ENCODE measurements around the gene MCRIP1. TPM values are rescaled to one million over a fixed set of nuclear protein-coding genes. Genes with fewer than 3 reads are reported as not detected.
A peak's percentile ranks its signal among the peaks of the same experiment; 100 is the strongest.

Gene MCRIP1
- total RNA-seq (96.2 TPM), polyA plus RNA-seq (120 TPM)
- long read RNA-seq, donor 1, partial matches to known transcripts = 0 of 2 reads
- long read RNA-seq, donor 1, other reads (novel, unspliced or antisense) = 0 of 2 reads
- long read RNA-seq, donor 2, transcript MCRIP1-203 (6 exons, 925 nt) = minor isoform, 19 of 98 reads
- long read RNA-seq, donor 2, transcript MCRIP1-201 (5 exons, 1,209 nt) = major isoform, 50 of 98 reads
- long read RNA-seq, donor 2, transcript MCRIP1-207 (4 exons, 2,775 nt) = minor isoform, 10 of 98 reads
- long read RNA-seq, donor 2, partial matches to known transcripts = 6 of 98 reads
- long read RNA-seq, donor 2, other reads (novel, unspliced or antisense) = 0 of 98 reads
- long read RNA-seq, donor 3, transcript MCRIP1-207 (4 exons, 2,775 nt) = minor isoform, 8 of 86 reads
- long read RNA-seq, donor 3, transcript MCRIP1-211 (3 exons, 751 nt) = minor isoform, 8 of 86 reads
- long read RNA-seq, donor 3, transcript MCRIP1-203 (6 exons, 925 nt) = minor isoform, 11 of 86 reads
- long read RNA-seq, donor 3, transcript MCRIP1-201 (5 exons, 1,209 nt) = major isoform, 45 of 86 reads
- long read RNA-seq, donor 3, partial matches to known transcripts = 5 of 86 reads
- long read RNA-seq, donor 3, other reads (novel, unspliced or antisense) = 0 of 86 reads
- long read RNA-seq, donor 4, transcript MCRIP1-207 (4 exons, 2,775 nt) = minor isoform, 6 of 27 reads
- long read RNA-seq, donor 4, transcript MCRIP1-201 (5 exons, 1,209 nt) = major isoform, 13 of 27 reads
- long read RNA-seq, donor 4, partial matches to known transcripts = 0 of 27 reads
- long read RNA-seq, donor 4, other reads (novel, unspliced or antisense) = 0 of 27 reads
- long read RNA-seq, donor 5, transcript MCRIP1-207 (4 exons, 2,775 nt) = minor isoform, 10 of 80 reads
- long read RNA-seq, donor 5, transcript MCRIP1-210 (4 exons, 577 nt) = minor isoform, 6 of 80 reads
- long read RNA-seq, donor 5, transcript MCRIP1-201 (5 exons, 1,209 nt) = major isoform, 49 of 80 reads
- long read RNA-seq, donor 5, transcript MCRIP1-203 (6 exons, 925 nt) = minor isoform, 11 of 80 reads
- long read RNA-seq, donor 5, partial matches to known transcripts = 0 of 80 reads
- long read RNA-seq, donor 5, other reads (novel, unspliced or antisense) = 0 of 80 reads
- long read RNA-seq, donor 6, transcript MCRIP1-201 (5 exons, 1,209 nt) = major isoform, 33 of 65 reads
- long read RNA-seq, donor 6, transcript MCRIP1-203 (6 exons, 925 nt) = minor isoform, 19 of 65 reads
- long read RNA-seq, donor 6, transcript MCRIP1-207 (4 exons, 2,775 nt) = minor isoform, 6 of 65 reads
- long read RNA-seq, donor 6, partial matches to known transcripts = 0 of 65 reads
- long read RNA-seq, donor 6, other reads (novel, unspliced or antisense) = 0 of 65 reads
- long read RNA-seq, donor 7, transcript MCRIP1-201 (5 exons, 1,209 nt) = major isoform, 15 of 35 reads
- long read RNA-seq, donor 7, transcript MCRIP1-203 (6 exons, 925 nt) = minor isoform, 6 of 35 reads
- long read RNA-seq, donor 7, partial matches to known transcripts = 6 of 35 reads
- long read RNA-seq, donor 7, other reads (novel, unspliced or antisense) = 0 of 35 reads
- long read RNA-seq, donor 8, transcript MCRIP1-201 (5 exons, 1,209 nt) = major isoform, 10 of 15 reads
- long read RNA-seq, donor 8, partial matches to known transcripts = 0 of 15 reads
- long read RNA-seq, donor 8, other reads (novel, unspliced or antisense) = 0 of 15 reads
- long read RNA-seq, donor 9, transcript MCRIP1-207 (4 exons, 2,775 nt) = minor isoform, 5 of 27 reads
- long read RNA-seq, donor 9, transcript MCRIP1-203 (6 exons, 925 nt) = minor isoform, 6 of 27 reads
- long read RNA-seq, donor 9, transcript MCRIP1-201 (5 exons, 1,209 nt) = major isoform, 12 of 27 reads
- long read RNA-seq, donor 9, partial matches to known transcripts = 0 of 27 reads
- long read RNA-seq, donor 9, other reads (novel, unspliced or antisense) = 0 of 27 reads
- long read RNA-seq, donor 10, transcript MCRIP1-207 (4 exons, 2,775 nt) = minor isoform, 5 of 43 reads
- long read RNA-seq, donor 10, transcript MCRIP1-201 (5 exons, 1,209 nt) = major isoform, 26 of 43 reads
- long read RNA-seq, donor 10, transcript MCRIP1-203 (6 exons, 925 nt) = minor isoform, 6 of 43 reads
- long read RNA-seq, donor 10, partial matches to known transcripts = 0 of 43 reads
- long read RNA-seq, donor 10, other reads (novel, unspliced or antisense) = 0 of 43 reads

- peaks cover 14 to 24% of the 10 kb centered on the region in 2 donors for H3K4me1 ChIP-seq (ENCODE audit: control insufficient read depth in 2 of 2, insufficient read depth in 2 of 2, low read length in 2 of 2)
- peak within 1 kb of the TSS; percentile 83 to 96 for H3K27ac ChIP-seq (ENCODE audit: low read depth in 1 of 2, low read length in 1 of 2)
- H3K9me3 ChIP-seq (ENCODE audit: control insufficient read depth in 2 of 2, insufficient read depth in 1 of 2, low read length in 1 of 2) = no peaks in the 10 kb centered on the region
- no peaks in the 10 kb centered on the region for H3K36me3 ChIP-seq (ENCODE audit: control insufficient read depth in 2 of 2, insufficient read depth in 2 of 2, low read length in 1 of 2)
- no peaks in the 10 kb centered on the region for H3K27me3 ChIP-seq (ENCODE audit: control insufficient read depth in 2 of 2, insufficient read depth in 1 of 2, low read length in 1 of 2)
- H3K4me3 ChIP-seq (ENCODE audit: low read length in 2 of 2) = peak within 1 kb of the TSS; percentile 77 to 88
- DNase-seq (ENCODE audit: low read depth in 6 of 9, low spot score in 9 of 9) = peak; percentile 53 to 94 (median 86)
- 4% methylated on average over 76 of the region's 76 CpGs for WGBS
These were observed at the start of gene MCRIP1 for GRCh38 chr17:81833160-81833920. TSS of gene MCRIP1 (minus strand) at chr17:81833291. CDS start at chr17:81824506, 8,785 bp downstream.

GRCh38 chr17:81879121-81879520, 46.0 kb upstream of the MCRIP1 start:
- H3K9me3 ChIP-seq (ENCODE audit: control insufficient read depth in 2 of 2, insufficient read depth in 1 of 2, low read length in 1 of 2) = no peaks in the 10 kb centered on the region
- H3K27ac ChIP-seq (ENCODE audit: low read depth in 1 of 2, low read length in 1 of 2) = no peak overlapping the region
- DNase-seq (ENCODE audit: low read depth in 6 of 9, low spot score in 9 of 9) = no peak
- WGBS = 96% methylated on average over 5 of the region's 5 CpGs
- no peak overlapping the region for H3K4me3 ChIP-seq (ENCODE audit: low read length in 2 of 2)
- no peaks in the 10 kb centered on the region for H3K4me1 ChIP-seq (ENCODE audit: control insufficient read depth in 2 of 2, insufficient read depth in 2 of 2, low read length in 2 of 2)
- H3K27me3 ChIP-seq (ENCODE audit: control insufficient read depth in 2 of 2, insufficient read depth in 1 of 2, low read length in 1 of 2) = no peaks in the 10 kb centered on the region
- H3K36me3 ChIP-seq (ENCODE audit: control insufficient read depth in 2 of 2, insufficient read depth in 2 of 2, low read length in 1 of 2) = peaks cover 31 to 48% of the 10 kb centered on the region in 2 donors

DNA sequence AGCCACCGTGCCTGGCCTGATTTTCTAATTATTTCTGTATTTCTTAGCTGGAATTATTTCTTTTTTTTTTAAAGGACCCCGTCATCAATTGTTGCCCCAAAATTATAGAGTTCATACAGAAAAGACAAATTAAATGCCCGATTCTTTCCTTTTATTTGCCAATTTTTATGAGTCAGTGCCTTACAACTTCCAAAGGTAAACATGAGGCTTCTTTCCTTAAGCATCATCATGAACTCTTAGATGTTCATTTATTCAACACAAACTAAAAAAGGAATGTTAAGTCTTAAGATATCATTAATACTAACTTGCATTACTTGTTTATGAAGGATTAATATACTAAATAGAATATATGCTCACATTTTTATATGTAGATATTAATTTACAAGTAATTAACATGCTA, 45.2 kb upstream of the MCRIP1 start:
- peaks cover 0 to 5% of the 10 kb centered on the region in 2 donors for H3K4me1 ChIP-seq (ENCODE audit: control insufficient read depth in 2 of 2, insufficient read depth in 2 of 2, low read length in 2 of 2)
- 98% methylated on average over 3 of the region's 3 CpGs for WGBS
- H3K27me3 ChIP-seq (ENCODE audit: control insufficient read depth in 2 of 2, insufficient read depth in 1 of 2, low read length in 1 of 2) = no peaks in the 10 kb centered on the region
- H3K9me3 ChIP-seq (ENCODE audit: control insufficient read depth in 2 of 2, insufficient read depth in 1 of 2, low read length in 1 of 2) = no peaks in the 10 kb centered on the region
- no peak for DNase-seq (ENCODE audit: low read depth in 6 of 9, low spot score in 9 of 9)
- no peak overlapping the region for H3K4me3 ChIP-seq (ENCODE audit: low read length in 2 of 2)
- H3K36me3 ChIP-seq (ENCODE audit: control insufficient read depth in 2 of 2, insufficient read depth in 2 of 2, low read length in 1 of 2) = peaks cover 23 to 43% of the 10 kb centered on the region in 2 donors
- H3K27ac ChIP-seq (ENCODE audit: low read depth in 1 of 2, low read length in 1 of 2) = no peak overlapping the region

DNA sequence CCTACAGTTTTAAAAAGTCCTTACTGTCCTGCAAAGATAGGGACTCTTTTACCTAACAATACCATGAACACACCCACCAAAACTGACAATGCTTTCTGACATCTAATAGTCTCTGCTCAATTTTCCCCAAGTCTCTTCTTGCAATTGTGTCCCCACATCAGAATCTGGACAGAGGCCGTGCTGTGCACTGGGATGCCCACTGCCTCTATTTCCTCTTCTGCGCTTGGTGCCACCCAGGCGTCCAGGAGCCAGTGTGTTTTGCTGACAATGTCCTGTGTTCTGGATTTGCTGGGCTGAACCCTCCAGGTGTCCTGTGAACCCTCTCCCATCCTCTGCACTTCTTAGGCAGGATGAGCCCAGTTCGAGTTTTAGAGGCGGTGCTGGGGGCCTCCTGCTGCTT, 44.5 kb upstream of the MCRIP1 start:
- DNase-seq (ENCODE audit: low read depth in 6 of 9, low spot score in 9 of 9) = no peak
- peaks cover 23 to 39% of the 10 kb centered on the region in 2 donors for H3K36me3 ChIP-seq (ENCODE audit: control insufficient read depth in 2 of 2, insufficient read depth in 2 of 2, low read length in 1 of 2)
- H3K4me1 ChIP-seq (ENCODE audit: control insufficient read depth in 2 of 2, insufficient read depth in 2 of 2, low read length in 2 of 2) = peaks cover 0 to 12% of the 10 kb centered on the region in 2 donors
- no peaks in the 10 kb centered on the region for H3K27me3 ChIP-seq (ENCODE audit: control insufficient read depth in 2 of 2, insufficient read depth in 1 of 2, low read length in 1 of 2)
- peak overlapping the region in 1 of 2 donors; percentile 5 for H3K27ac ChIP-seq (ENCODE audit: low read depth in 1 of 2, low read length in 1 of 2)
- H3K4me3 ChIP-seq (ENCODE audit: low read length in 2 of 2) = no peak overlapping the region
- 99% methylated on average over 5 of the region's 5 CpGs for WGBS
- H3K9me3 ChIP-seq (ENCODE audit: control insufficient read depth in 2 of 2, insufficient read depth in 1 of 2, low read length in 1 of 2) = no peaks in the 10 kb centered on the region

DNA sequence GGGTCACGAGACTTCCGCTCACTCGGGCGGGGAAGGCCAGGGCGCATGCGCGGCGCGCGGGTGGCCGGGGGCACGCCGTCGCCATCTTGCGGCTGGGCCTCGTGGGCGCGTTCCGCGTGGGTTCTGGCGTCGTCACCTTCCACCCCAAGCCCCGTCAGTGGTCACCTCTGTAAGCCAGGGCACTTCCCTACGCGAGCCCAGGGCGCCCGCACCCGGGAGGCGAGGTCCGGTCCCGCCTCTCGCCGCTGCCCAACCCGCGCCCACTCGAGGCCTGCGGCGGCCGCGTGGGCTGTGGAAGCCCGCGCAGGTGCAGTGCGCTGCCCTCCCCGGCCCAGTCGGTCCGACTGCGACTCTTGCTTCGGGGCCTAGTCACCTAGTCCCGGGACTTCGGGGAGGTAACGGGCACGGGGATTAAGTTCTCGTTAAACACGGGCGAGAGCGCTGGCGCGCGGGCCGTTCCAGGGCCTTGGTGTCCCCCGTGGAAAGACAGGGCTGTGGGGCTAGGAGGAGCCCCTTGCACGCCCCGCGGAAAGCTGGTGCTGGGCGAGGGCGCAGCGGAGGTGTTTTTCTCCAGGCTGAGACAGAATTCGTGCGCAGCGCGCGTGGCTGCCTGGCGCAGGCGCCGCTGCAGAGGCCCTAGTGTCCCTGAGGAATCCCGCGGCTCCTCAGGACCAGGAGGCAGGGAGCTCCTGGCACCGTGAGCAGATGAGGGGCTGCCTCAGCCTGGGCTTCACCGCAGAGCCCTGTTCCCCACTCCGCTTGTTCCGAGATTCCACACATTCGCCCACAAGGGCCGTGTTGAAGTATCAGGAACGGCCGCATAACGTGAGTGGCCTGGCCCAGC, 38.5 kb upstream of the MCRIP1 start:
- peak in 8 of 9 donors; percentile 62 to 93 (median 83) for DNase-seq (ENCODE audit: low read depth in 6 of 9, low spot score in 9 of 9)
- Histone ChIP-seq H3K9me3 (ENCODE audit: control insufficient read depth in 2 of 2, insufficient read depth in 1 of 2, low read length in 1 of 2) (no peaks in the 10 kb centered on the region), H3K27ac (ENCODE audit: low read depth in 1 of 2, low read length in 1 of 2) (peak overlapping the region; percentile 91), H3K4me1 (ENCODE audit: control insufficient read depth in 2 of 2, insufficient read depth in 2 of 2, low read length in 2 of 2) (peaks cover 5 to 49% of the 10 kb centered on the region in 2 donors), H3K27me3 (ENCODE audit: control insufficient read depth in 2 of 2, insufficient read depth in 1 of 2, low read length in 1 of 2) (peaks cover 0 to 2% of the 10 kb centered on the region in 2 donors), H3K4me3 (ENCODE audit: low read length in 2 of 2) (peak overlapping the region; percentile 78 to 96), H3K36me3 (ENCODE audit: control insufficient read depth in 2 of 2, insufficient read depth in 2 of 2, low read length in 1 of 2) (peaks cover 27 to 35% of the 10 kb centered on the region in 2 donors)
- under 1% methylated on average over 86 of the region's 86 CpGs for WGBS

DNA sequence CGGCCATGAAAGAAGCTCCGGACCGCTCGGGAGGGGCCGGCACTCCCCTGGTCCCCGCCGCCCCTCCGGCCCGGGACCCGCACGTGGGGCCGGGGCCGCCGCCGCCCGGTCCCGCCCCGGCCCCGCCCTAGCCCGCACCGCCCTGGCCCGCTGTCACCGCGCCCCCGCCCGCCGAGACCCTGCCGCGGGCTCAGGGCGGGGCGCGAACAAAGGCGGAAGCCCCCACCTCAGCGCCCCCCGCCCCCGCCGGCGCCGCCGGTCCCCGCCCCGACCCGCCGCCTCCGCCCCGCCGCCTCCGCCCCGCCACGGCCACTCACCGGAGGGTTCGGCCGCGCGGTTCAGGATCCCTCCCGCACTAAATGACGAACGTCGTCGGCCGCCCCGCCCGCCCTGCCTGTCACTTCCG, 37.9 kb upstream of the MCRIP1 start, which contains the start of gene ARHGDIA:
Gene ARHGDIA (minus strand): TSS at position 357 of the 406 bp plus-strand sequence. CDS start 1,407 bp downstream, outside the sequence.
- Histone ChIP-seq H3K27me3 (ENCODE audit: control insufficient read depth in 2 of 2, insufficient read depth in 1 of 2, low read length in 1 of 2) (peaks cover 0 to 2% of the 10 kb centered on the region in 2 donors), H3K36me3 (ENCODE audit: control insufficient read depth in 2 of 2, insufficient read depth in 2 of 2, low read length in 1 of 2) (peaks cover 31 to 37% of the 10 kb centered on the region in 2 donors), H3K4me3 (ENCODE audit: low read length in 2 of 2) (peak within 1 kb of the TSS; percentile 78 to 96), H3K9me3 (ENCODE audit: control insufficient read depth in 2 of 2, insufficient read depth in 1 of 2, low read length in 1 of 2) (no peaks in the 10 kb centered on the region), H3K4me1 (ENCODE audit: control insufficient read depth in 2 of 2, insufficient read depth in 2 of 2, low read length in 2 of 2) (peaks cover 5 to 50% of the 10 kb centered on the region in 2 donors), H3K27ac (ENCODE audit: low read depth in 1 of 2, low read length in 1 of 2) (peak within 1 kb of the TSS; percentile 91)
- no peak for DNase-seq (ENCODE audit: low read depth in 6 of 9, low spot score in 9 of 9)
- under 1% methylated on average over 64 of the region's 64 CpGs for WGBS

Measured in thymus (tissue), 14 donors.